Lower leg skin (tissue), 3 donors: Measurements from ENCODE around the gene CAB39.

Experiments used
- POLR2A ChIP-seq, 2 donors: fragments of 450-650 bp; IDR thresholded peaks; one replicate each; pipeline ENCODE4 v1.6.1; 2016 to 2017; ENCODE audit warnings: antibody characterized with exemption in 2 of 2, mild to moderate bottlenecking in 1 of 2, moderate library complexity in 1 of 2
- TF ChIP-seq, protein P1 (sequence below), 3 donors: fragments of 450-650 bp; IDR thresholded peaks; one replicate each; pipeline ENCODE4 v1.5.1; 2016; ENCODE audit warnings: antibody characterized with exemption in 3 of 3, mild to moderate bottlenecking in 3 of 3, moderate library complexity in 2 of 3

DNA sequence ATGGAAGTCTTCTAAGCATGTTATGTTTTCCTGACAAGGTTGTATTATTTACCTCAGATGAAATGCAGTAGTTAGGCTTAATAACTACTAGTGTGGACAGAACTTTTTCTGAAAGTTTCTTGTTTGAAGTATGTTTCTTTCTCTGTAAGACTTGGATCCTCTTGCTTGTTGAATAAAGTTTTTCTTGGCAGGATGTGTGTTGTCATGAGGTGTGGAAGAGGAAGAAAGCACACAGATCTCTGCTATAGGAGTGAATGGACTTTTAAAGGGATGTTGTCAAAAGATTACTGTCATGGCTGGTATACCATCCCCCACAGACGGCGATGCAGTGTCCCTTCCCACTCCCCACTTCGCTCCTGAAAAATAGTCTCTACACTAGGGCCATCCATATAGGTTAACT is 2.6 kb downstream of the CAB39 start:
- TF ChIP-seq, protein P1, sequence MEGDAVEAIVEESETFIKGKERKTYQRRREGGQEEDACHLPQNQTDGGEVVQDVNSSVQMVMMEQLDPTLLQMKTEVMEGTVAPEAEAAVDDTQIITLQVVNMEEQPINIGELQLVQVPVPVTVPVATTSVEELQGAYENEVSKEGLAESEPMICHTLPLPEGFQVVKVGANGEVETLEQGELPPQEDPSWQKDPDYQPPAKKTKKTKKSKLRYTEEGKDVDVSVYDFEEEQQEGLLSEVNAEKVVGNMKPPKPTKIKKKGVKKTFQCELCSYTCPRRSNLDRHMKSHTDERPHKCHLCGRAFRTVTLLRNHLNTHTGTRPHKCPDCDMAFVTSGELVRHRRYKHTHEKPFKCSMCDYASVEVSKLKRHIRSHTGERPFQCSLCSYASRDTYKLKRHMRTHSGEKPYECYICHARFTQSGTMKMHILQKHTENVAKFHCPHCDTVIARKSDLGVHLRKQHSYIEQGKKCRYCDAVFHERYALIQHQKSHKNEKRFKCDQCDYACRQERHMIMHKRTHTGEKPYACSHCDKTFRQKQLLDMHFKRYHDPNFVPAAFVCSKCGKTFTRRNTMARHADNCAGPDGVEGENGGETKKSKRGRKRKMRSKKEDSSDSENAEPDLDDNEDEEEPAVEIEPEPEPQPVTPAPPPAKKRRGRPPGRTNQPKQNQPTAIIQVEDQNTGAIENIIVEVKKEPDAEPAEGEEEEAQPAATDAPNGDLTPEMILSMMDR (IDR thresholded peaks at IDR 0.05) = no peak
- no peak for TF ChIP-seq POLR2A (IDR thresholded peaks at IDR 0.05)
